NCI-H1092 (cell line): Measurements from ENCODE around the gene ZNF787.
"Not testable (repeated sequence)": the region's sequence is repeated elsewhere in the genome, so short reads cannot be mapped to it uniquely, and the experiment has no call there.

Source experiments
- DNase-seq: peaks from one replicate; lab custom pipeline; 2025; lab: John Stamatoyannopoulos, UW

ZNF787 gene

DNA sequence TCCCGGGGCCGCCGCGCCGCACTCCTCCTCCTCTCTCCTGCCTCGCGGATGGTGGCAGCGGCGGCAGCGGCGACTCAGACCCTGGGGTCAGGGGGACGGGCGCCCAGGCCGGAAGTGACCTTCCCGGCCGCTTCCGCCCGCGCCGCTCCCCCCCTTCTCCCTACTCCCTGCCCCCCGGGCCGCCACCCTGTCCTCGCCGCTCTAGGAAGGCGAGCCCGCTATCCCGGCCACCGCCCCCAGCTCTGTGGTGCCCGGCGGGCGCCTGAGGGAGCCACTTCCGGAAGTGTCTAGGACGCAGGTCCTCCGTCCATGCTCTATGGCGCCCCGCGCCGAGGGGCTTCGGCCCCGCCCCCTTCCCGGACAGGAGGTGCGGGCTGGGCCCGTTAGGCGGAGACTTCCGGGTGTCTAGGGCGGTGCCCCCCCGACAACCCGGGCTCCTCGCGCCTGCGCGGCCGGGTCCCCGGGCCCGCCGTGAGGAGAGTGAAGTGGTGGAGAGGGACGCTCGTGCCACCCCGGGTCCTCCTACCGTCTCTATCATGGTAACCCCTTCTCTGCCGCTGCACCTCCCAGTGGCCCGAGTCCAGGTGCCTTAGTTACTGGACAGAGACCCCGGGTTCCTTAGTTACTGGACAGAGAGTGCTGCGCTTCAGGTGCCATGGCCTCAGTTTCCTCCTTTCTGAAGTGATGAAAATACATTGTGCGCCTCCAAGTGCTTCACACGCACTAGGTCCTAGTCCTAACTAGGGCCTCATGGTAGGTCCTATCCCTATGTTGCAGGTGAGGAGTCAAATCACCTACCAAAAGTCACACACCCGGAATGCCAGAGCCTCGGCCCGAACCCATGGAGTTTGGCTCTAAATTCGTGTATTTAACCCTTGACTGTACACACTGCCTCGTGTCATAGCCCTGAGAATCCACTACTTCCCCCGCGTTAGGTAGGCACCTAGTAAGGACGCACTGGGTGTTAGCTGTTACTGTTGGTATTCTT is at the start of gene ZNF787:
Gene ZNF787 (minus strand): TSS at position 116 of the 988 bp plus-strand sequence. CDS start 18,078 bp downstream, outside the sequence.
- DNase-seq = peak; percentile 89

DNA sequence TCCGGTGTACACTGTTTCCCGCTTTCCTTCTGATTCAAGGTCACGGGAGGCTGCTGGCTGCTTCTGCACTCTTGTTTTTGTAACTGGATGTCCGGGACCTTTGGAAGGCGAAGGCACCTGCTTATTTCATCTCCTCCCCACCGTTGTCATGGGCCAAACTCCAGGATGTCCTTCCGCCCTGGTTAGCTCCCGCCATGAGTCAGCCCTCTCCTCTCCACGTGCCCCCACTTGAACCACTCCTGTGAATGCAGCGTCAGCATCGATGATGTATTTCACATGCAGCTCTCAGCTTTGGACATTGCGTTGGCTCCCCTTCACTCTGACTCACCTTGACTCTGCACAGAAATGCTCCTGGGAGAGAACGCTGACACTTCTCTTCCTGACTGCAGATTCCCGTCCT is 49.2 kb upstream of the ZNF787 start:
- DNase-seq = no peak

DNA sequence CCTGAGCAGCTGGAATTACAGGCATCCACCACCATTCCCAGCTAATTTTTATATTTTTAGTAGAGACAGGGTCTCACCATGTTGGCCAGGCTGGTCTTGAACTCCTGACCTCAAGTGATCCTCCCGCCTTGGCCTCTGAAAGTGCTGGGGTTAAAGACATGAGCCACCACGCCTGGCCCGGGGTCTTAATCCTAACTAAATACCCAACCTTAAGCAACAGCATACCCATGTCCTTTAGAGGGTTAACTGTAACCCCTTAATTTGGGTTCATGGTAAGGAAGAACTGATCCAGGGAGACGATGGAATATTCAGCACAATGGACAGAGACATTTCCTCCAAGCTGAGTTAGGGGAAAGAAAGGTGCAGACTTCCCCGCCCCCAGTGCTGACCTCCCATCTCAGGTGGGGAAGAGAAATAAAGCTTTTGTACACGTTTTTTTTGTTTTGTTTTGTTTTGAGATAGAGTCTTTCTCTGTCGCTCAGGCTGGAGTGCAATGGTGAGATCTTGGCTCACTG is 46.0 kb upstream of the ZNF787 start:
- DNase-seq = no peak

DNA sequence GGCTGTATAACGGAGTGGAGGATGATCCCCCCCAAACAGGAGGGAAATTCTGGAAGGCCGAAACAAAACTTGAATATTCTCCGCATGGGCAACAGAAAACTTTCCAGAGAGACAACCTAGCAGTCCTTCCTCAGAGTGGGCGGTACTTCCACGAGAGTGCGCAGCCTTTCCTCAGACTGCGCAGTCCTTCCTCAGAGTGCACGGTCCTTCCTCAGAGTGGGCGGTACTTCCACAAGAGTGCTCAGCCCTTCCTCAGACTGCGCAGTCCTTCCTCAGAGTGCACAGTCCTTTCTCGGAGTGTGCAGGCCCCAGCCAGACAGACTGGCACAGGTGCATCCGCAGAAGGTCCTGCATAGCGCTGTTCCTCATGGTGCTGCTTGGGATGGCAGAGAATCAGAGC is 42.0 kb upstream of the ZNF787 start:
- DNase-seq = no peak

DNA sequence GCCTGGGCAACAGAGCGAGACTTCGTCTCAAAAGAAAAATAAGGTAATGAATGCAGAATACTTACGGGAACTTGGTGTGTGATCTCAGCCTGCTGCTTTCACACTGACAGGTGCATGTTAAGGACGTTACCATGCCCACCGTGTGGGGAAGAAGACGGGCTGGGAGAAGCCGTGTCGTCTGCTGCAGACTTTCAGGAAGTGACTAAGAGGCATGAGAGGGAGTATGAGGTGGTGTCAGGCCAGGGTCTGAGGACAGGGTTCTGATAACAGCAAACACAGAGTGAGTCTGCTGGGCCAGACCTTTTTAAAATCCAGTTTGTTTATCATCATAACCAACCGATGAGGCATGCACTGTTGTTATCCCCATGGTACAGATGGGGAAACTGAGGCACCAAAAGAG is 41.2 kb upstream of the ZNF787 start:
- DNase-seq = no peak

DNA sequence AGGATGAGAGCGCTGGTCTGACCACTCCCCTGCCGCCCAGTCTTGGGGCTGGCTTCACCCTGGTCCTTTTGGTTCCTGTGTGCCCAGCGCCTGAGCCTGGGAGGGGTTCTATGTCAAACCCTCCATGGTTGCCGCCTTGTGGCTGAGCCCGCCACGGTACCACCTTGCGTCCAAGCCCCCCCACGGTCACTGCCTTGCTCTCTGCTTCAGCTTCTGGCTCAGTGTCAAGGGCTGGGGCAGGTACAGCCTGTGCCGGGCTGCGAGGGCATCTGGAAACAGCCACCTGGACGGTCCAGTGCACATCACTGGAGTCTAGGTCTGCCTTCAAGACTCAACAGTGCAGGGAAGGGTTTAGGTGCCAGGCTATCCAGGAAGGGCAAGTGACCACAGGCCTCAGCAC is 40.4 kb upstream of the ZNF787 start:
- no peak for DNase-seq

DNA sequence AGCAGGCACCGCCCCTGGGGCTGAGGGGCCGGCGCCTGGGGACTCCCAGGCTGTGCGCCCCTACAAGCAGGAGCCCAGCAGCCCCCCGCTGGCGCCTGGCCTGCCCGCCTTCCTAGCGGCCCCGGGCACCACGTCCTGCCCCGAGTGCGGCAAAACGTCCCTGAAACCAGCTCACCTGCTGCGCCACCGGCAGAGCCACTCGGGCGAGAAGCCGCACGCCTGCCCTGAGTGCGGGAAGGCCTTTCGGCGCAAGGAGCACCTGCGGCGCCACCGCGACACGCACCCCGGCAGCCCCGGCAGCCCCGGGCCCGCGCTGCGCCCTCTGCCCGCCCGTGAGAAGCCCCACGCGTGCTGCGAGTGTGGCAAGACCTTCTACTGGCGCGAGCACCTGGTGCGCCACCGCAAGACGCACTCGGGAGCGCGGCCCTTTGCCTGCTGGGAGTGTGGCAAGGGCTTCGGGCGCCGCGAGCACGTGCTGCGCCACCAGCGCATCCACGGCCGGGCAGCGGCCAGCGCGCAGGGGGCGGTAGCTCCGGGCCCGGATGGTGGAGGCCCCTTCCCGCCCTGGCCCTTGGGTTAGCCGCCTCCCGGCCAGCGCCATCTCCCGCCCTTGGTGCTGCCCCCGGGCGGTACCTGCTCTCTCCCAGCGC is 38.7 kb upstream of the ZNF787 start:
- no peak for DNase-seq

DNA sequence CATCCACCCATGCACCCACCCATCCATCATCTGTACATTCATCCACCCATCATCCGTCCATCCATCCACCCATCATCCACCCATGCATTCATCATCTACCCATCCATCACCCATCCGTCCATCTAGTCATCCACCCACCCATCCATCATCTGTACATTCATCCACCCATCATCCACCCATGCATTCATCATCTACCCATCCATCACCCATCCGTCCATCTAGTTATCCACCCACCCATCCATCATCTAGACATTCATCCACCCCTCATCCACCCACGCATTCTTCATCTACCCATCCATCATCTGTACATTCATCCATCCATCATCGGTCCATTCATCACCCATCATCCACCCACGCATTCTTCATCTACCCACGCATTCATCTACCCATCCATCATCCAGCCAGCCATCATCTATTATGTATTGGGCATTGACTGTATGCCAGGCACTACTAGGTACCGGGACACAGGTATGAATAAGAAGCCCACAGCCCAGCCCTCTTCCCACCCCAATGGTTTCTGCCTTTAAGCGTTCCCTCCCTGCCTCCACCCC is 38.0 kb upstream of the ZNF787 start:
- DNase-seq = no peak

DNA sequence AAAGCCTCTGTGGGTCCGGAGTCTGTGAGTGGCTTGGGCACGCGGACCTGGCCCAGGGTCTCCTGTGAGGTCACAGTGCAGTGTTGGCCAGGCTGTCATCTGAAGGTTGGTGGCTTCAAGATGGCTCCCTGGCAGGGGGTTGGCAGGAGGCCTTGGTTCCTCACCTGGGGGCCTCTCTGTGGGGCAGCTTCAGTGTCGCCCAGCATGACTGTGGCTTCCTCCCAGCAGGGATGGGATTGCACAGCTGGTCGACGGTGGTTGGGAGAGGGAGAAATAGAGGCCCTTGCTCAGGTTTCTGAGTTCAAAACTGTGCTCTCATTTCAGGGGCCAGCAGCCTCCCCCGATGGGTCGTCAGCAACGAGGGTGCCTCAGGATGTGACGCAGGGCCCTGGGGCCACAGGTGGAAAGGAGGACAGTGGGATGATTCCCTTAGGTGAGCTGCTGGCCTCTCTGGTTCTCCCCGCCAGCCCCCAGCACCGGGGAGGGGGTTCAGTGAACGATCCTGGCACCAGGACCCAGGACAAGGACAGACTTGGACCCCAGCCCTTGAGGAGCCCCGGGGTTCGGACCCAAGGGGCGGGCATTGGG is 37.2 kb upstream of the ZNF787 start:
- no peak for DNase-seq

DNA sequence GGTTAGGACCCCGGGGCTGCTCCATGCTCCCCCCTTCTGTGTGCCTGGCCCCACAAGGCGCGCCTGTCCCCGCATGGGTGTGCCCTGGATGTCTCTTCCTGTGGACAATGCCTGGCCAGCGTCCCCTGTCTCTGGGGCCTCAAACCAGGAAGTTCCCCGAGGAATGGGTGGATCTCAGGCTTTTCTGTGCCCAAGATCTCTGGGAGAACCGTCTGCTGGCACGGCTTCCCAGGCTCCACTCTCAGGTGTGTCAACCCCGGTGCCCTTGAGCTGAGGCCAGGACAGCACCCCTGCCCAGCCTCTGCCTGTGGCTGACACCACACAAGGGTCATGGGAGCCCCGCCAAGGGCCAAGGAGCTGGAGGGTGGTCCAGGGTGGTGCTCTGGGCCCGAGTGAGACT is 35.7 kb upstream of the ZNF787 start:
- DNase-seq = no peak

DNA sequence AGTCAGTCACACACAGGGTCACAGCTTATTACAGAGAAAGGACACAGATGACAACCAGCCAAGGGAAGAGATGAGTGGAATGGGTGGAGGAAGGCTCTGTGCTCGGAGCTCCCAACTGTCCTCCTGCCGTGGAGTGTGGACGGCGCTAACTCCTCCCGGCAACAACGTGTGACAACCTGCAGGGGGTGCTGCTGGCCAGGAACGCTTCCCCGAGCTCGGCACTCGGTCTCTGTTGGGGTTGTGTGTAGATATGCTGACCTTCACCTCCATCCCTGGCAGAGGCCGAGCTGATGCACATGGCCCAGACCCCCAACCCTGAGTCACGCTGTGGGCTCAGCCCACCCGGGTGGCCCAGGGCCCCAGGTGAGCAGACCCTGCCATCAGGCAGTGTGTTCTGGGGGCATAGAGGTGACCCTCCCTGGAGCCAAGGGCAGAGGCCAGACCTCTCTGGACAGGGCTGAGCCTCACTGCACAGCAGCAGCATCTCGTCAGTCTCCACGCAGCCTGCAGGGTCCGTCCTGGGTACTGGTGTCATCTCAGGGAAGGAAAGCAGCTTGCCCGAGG is 34.1 kb upstream of the ZNF787 start:
- no peak for DNase-seq

DNA sequence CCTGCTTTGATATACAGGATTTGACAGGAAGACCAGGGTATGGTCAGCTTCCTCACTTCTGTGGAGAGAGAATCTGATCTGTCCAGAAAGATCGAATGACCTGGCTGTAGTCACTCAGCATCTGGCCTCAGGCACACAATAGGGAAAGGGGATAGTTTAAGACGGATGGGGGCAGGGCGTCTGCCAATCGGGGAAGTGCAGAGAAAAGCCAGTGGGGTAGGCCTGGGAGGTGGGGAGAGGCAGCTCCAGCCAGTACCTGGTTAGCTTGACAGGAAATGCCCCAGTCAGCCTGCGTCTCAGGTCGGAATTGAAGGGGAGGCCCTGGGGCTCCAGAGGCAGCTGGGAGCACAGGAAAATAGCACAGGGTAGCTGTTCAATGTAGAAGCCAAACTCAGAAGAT is 32.4 kb upstream of the ZNF787 start:
- no peak for DNase-seq

DNA sequence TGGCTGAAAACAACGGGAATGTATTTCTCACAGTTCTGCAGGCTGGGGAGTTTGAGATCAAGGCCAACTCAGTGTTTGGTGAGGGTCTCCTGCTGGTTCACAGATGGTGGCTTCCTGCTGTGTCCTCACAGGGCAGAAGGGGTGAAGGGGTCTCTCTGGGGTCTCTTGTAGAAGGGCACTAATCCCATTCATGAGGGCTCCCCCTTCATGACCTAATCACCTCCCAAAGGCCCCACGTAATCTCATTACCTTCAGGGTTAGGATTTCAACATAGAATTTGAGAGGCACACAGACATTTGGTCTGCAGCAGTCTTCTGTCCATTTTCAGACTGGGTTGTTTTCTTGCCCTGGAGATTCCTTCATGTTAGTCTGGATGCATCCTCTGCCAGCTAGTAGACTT is 31.5 kb upstream of the ZNF787 start:
- no peak for DNase-seq

DNA sequence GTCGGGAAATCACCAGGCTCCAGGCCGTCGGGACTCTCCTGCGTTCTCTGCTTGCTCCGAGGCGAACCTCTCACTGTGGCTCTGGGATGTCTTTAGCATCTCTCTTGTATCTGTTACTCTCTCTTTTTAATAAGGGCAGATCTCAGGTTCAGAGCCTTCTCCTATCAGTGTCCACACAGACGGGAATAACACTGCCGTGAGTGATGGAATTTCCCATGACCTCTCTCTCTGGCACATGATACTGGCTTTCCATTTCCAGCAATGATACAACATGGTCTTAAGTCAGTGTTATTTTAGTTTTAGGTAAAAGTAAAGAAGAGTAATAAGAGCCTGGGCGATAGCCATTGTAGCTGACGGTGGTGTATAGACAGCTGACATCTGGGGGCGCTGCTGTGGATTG is 29.3 kb upstream of the ZNF787 start:
- no peak for DNase-seq

DNA sequence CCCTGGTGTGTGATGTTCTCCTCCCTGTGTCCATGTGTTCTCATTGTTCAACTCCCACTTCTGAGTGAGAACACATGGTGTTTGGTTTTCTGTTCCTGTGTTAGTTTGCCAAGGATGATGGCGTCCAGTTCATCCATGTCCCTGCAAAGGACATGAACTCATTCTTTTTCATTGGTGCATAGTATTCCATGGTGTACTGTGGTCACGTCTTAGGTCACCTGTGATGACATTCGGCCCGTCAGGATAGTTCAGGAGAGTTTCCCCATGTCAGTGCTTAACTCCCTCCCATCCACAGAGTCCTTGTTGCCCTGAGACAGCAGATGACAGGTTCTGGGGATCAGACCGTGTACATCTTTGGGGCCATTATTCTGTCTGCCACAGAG is 28.6 kb upstream of the ZNF787 start:
- DNase-seq = no peak

DNA sequence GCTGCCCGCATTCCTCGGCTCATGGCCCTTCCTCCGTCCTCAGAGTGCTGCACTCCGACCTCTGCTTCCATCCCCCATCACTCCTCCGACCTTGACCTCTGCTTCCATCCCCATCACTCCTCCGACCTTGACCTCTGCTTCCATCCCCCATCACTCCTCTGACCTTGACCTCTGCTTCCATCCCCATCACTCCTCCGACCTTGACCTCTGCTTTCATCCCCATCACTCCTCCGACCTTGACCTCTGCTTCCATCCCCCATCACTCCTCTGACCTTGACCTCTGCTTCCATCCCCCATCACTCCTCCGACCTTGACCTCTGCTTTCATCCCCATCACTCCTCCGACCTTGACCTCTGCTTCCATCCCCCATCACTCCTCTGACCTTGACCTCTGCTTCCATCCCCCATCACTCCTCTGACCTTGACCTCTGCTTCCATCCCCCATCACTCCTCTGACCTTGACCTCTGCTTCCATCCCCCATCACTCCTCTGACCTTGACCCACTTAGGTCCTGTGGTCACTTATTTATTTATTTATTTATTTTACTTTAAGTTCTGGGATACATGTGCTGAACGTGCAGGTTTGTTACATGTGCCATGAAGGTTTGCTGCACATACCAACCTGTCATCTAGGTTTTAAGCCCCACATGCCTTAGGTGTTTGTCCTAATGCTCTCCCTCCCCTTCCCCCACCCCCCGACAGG is 28.0 kb upstream of the ZNF787 start:
- DNase-seq = not testable (repeated sequence)

DNA sequence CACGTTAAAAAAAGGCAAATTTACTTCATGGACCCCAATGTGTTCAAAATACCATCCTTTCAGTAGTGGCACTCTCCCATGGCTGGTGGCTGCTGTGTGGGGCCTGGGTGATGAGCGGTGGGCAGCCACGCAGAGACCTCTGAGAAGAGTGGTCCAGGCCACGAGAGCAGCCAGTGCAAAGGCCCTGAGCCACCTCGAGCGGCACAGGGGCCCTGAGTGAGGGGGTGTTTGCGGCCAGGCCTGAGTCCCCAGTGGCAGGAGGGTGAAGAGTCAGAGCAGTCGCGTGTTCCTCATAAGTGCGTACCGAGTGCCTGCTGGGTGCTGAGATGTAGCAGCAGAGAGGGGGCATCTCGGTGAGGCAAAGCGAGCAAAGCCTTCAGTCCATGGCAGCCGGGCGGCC is 27.0 kb upstream of the ZNF787 start:
- DNase-seq = no peak

DNA sequence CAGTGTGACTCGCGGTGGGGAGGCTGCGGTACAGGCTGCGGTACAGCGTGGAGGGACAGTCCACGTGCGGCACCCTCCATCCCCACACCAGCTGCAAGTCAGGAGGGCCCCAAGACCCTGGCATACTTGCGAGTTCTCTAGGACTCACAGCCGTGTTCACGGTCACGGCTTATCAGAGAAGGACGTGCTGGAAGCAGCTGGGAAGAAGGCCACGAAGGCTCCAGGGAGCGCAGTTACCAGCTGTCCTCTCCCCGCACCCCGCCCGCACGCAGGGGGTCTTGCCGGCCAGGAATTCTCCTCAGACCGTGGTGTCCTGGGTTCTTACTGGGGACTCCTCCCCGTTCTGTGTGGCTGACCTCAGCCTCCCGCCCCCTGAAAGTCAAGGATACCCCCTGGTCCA is 26.2 kb upstream of the ZNF787 start:
- no peak for DNase-seq

DNA sequence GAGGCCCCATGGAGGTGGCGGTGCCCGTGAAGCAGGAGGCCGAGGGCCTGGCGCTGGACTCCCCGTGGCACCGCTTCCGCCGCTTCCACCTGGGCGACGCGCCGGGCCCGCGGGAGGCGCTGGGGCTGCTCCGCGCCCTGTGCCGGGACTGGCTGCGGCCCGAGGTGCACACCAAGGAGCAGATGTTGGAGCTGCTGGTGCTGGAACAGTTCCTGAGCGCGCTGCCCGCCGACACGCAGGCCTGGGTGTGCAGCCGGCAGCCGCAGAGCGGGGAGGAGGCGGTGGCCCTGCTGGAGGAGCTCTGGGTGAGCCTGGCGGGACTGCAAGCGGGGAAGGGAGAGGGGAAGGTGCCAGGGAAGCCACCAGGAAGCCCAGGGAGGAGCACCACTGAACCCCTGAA is 25.8 kb upstream of the ZNF787 start:
- DNase-seq = no peak

DNA sequence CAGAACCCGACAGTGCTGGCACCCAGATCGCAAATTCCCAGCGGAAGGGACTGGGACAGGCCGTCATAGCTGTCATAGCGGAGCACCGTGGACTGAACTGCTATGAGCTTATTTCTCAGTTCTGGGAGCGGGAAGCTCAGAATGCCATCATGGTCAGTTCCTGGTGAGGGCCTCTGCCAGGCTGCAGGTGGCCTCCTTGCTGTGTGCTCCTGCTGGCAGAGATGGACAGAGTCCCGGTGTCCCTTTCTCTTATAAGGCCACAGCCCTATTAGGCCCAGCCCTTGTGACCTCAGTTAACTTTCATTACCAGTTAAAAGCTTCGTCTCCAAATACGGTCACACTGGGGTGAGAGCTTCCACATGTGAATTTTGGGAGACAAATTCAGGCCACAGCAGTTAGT is 24.6 kb upstream of the ZNF787 start:
- no peak for DNase-seq

DNA sequence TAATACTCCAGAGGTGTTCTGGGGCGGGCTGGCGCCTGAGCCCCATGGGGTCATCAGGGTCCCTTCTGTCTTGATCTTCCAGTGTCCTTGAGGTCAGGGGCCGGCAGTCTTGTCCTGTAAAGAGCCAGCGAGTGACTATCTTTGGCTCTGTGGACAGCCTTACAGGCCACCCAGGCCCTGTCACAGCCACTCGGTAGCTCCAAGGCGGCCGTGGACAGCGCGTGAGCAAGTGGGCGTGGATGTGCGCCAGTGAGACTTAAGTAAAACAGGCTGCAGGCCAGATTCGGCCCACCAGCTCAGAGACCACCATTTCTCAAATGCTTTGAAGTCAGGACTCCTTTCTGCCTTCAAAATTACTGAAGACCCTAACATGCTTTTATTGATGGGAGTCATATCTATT is 23.7 kb upstream of the ZNF787 start:
- no peak for DNase-seq

DNA sequence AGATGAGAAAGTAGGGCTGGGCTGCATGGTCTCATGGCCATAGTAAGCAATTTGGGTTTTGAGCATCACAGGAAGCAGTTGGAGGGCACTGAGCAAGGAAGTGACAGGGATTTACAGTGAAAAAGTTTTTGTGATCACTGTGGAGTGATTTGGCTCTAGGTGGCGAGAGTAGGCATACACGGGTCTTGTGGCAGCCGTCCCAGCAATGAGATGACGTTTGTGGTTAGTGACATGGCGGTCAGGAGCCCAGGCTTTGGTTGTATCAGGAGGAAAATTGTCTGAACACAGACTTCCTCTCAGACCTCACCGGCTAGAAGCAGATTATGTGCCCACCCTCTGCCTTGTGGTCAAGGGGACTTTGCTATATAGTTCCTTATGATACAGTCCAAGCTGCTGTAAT is 23.3 kb upstream of the ZNF787 start:
- no peak for DNase-seq
